Motor neuron (in vitro differentiated cells): Measurements from ENCODE around the gene ZNF792. TPM values are rescaled to one million over a fixed set of nuclear protein-coding genes. Genes with fewer than 3 reads are reported as not detected.
"Not testable (repeated sequence)": the region's sequence is repeated elsewhere in the genome, so short reads cannot be mapped to it uniquely, and the experiment has no call there.

Experiments
- ATAC-seq, 8 experiments: fragments of 200-7000 bp; cut with Tn5 transposase; replicated peaks in 6 of 8; 2 replicates each; pipeline ENCODE4 v1.8.0; 2021; ENCODE audit warnings: mild to moderate bottlenecking in 8 of 8, moderate library complexity in 8 of 8
- H3K27ac ChIP-seq, 2 donors: fragments of 250-450 bp; sonication (Bioruptor Pico); 2 replicates each; pipeline ENCODE4 v1.9.0; 2021; ENCODE audit warnings: antibody characterized with exemption in 2 of 2, mild to moderate bottlenecking in 2 of 2, moderate library complexity in 1 of 2
- H3K4me1 ChIP-seq, 2 donors: fragments of 250-450 bp; sonication (Bioruptor Pico); replicated peaks in 1 of 2; 2 replicates each; pipeline ENCODE4 v1.6.1; 2021; ENCODE audit warnings: antibody characterized with exemption in 2 of 2, mild to moderate bottlenecking in 2 of 2, moderate library complexity in 1 of 2
- H3K4me3 ChIP-seq, 5 donors: fragments of 250-450 bp; sonication (Bioruptor Pico); 2 replicates each; pipeline ENCODE4 v1.9.0; 2021; ENCODE audit warnings: antibody characterized with exemption in 5 of 5, mild to moderate bottlenecking in 5 of 5, moderate library complexity in 4 of 5
- WGBS, 10 experiments: fragments of 450-650 bp; shearing (Covaris generic); methylation state at CpG; one replicate each; pipeline ENCODE4 v1.0.0; 2022; 5-methylcytosine and 5-hydroxymethylcytosine counted together
- in situ Hi-C, 9 experiments: fragments of 400-800 bp; cut with MboI; loops; one replicate each; pipeline ENCODE4 v1.15.0; 2021; ENCODE audit warnings: low sequenced_read_pairs in 9 of 9, low pct_unique_long_range_greater_than_20kb in 2 of 9; ENCODE audit not compliant: unreplicated experiment in 9 of 9
- total RNA-seq, 8 experiments: library from RNA; unstranded; fragments of 300-600 nt; gene quantifications; 2 replicates each; pipeline versions ENCODE4 v1.2.3 to v1.2.4, GENCODE V29; 2022

Gene ZNF792
- total RNA-seq, 8 experiments from 2014 or later: 2.4 to 5.2 (median 4.2) TPM

DNA sequence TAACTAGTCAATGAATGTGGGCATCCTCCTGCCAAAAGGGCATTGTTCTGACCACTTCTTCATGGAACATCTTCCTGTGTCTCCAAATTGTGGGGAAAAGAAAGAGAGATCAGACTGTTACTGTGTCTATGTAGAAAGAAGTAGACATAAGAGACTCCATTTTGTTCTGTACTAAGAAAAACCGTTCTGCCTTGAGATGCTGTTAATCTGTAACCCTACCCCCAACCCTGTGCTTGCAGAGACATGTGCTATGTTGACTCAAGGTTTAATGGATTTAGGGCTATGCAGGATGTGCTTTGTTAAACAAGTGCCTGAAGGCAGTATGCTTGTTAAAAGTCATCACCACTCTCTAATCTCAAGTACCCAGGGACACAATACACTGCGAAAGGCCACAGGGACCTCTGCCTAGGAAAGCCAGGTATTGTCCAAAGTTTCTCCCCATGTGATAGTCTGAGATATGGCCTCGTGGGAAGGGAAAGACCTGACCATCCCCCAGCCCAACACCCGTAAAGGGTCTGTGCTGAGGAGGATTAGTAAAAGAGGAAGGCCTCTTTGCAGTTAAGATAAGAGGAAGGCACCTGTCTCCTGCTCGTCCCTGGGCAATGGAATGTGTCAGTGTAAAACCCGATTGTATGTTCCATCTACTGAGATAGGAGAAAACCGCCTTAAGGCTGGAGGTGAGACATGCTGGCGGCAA, 43.8 kb downstream of the ZNF792 start:
- H3K27ac ChIP-seq: not testable (repeated sequence)
- WGBS, 10 experiments: 0 to 83% (median 39%) methylated on average over 1 to 3 of the region's 8 CpGs; no CpG with 5 or more reads in 2 of the 10 experiments

GRCh38 chr19:34918190-34918589, 45.8 kb downstream of the ZNF792 start:
- H3K4me3 ChIP-seq: no peak overlapping the region
- H3K4me1 ChIP-seq: no peaks in the 10 kb centered on the region
- no peak overlapping the region for H3K27ac ChIP-seq
- in situ Hi-C loops: no loop called here
- ATAC-seq: peak in 2 of 8 experiments; percentile 81 to 93
- 100% methylated on average over 1 of the region's 2 CpGs; no CpG with 5 or more reads in 9 of the 10 experiments for WGBS, 10 experiments

More for the DNA sequence above, 43.8 kb downstream of the ZNF792 start:
- in situ Hi-C loops, H3K4me3 ChIP-seq, ATAC-seq, H3K4me1 ChIP-seq: not testable (repeated sequence)

GRCh38 chr19:34917144-34917543, 46.9 kb downstream of the ZNF792 start:
- in situ Hi-C loops, H3K27ac ChIP-seq, H3K4me3 ChIP-seq, H3K4me1 ChIP-seq, ATAC-seq: not testable (repeated sequence)
- 0 to 79% (median 53%) methylated on average over 1 to 3 of the region's 3 CpGs; no CpG with 5 or more reads in 2 of the 10 experiments for WGBS, 10 experiments

- peak in 1 of 8 experiments; percentile 58 for ATAC-seq
- Histone ChIP-seq H3K27ac (no peak overlapping the region), H3K4me1 (no peaks in the 10 kb centered on the region), H3K4me3 (no peak overlapping the region)
- 10 to 92% (median 80%) methylated on average over 1 to 3 of the region's 3 CpGs; no CpG with 5 or more reads in 1 of the 10 experiments for WGBS, 10 experiments
- in situ Hi-C loops: no loop called here
These were observed 53.3 kb downstream of the ZNF792 start for GRCh38 chr19:34910770-34911169.

Other genes starting within 250 kb of the ZNF792 start
- gene ZNF181, start 230.0 kb downstream of the ZNF792 start, total RNA-seq: 10 to 100 TPM in 7 of 8 experiments, 1 to 10 TPM in 1; 9.1 to 19.2 (median 14.3) TPM
- gene ZNF599, start 191.0 kb downstream of the ZNF792 start, total RNA-seq: 10 to 100 TPM in 3 of 8 experiments, 1 to 10 TPM in 5; 7.8 to 15.8 (median 9.7) TPM
- gene ZNF30, start 37.3 kb downstream of the ZNF792 start, total RNA-seq: 1 to 10 TPM; 4.3 to 8.3 (median 6.9) TPM
- gene GRAMD1A, start 36.1 kb upstream of the ZNF792 start, total RNA-seq: 10 to 100 TPM in 7 of 8 experiments, 1 to 10 TPM in 1; 2.7 to 93.1 (median 44.5) TPM
- gene SCN1B, start 66.2 kb upstream of the ZNF792 start, total RNA-seq: 1 to 10 TPM in 6 of 8 experiments, under 1 TPM in 2; 0.65 to 7.0 (median 2.1) TPM
- under 1 TPM in 7 of 8 experiments, not detected in 1; 0.09 to 0.95 (median 0.45) TPM for gene HPN, start 77.5 kb upstream of the ZNF792 start, total RNA-seq
- 1 to 10 TPM in 4 of 8 experiments, under 1 TPM in 1, not detected in 3; 0.25 to 2.0 (median 1.1) TPM for gene FXYD3, start 151.6 kb upstream of the ZNF792 start, total RNA-seq
- 1 to 10 TPM in 7 of 8 experiments, under 1 TPM in 1; 0.49 to 3.5 (median 1.7) TPM for gene LGI4, start 170.8 kb upstream of the ZNF792 start, total RNA-seq
- 10 to 100 TPM in 2 of 8 experiments, 1 to 10 TPM in 6; 1.2 to 10.7 (median 3.1) TPM for gene FXYD1, start 174.6 kb upstream of the ZNF792 start, total RNA-seq
- 10 to 100 TPM in 3 of 8 experiments, 1 to 10 TPM in 3, not detected in 2; 1.1 to 27.8 (median 14.5) TPM for gene FXYD7, start 179.0 kb upstream of the ZNF792 start, total RNA-seq
- gene FXYD5, start 190.5 kb upstream of the ZNF792 start, total RNA-seq: 100 to 1,000 TPM in 1 of 8 experiments, 10 to 100 TPM in 5, 1 to 10 TPM in 2; 7.1 to 201 (median 14.7) TPM